GM19035 (cell line): ENCODE measurements around the gene LIPG.

ENCODE experiments used
- ATAC-seq: cut with Tn5 transposase; IDR thresholded peaks from one replicate; pipeline ENCODE4 v1.9.1; 2021; ENCODE audit not compliant: unreplicated experiment

Gene LIPG

DNA sequence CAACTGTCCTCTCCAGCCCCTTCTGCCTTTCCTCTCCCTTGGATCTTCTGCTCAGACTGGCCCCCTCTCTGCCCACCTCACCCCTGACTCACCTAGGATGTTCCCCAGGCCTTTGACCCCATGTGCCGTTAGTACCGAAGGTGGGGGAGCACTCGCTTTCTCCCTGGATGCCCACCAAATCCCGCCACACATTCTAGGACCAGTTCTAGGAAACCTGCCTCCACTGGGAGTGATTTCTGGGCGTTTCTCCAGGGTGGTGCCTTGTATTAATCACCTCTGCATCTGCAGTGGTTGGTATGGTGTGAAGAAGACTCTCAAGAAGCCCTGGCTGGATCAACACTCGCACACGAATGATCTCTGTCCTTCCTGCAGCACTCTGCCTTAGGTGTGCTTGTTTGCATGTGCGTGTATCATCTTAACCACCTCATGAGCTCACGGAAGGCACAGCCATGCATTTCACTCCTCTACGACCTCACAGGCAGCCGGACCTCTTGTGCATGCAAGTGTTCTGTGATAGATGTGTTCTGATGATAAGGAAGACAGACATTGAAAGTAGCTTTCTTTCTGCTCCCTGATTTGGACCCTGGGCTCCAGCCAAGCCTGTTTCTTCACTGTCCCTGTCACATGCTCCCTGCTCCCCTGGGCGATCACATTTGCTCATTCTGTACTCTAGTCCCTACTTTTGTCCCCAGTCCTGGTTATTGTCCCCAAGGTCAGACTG, 69.4 kb downstream of the LIPG start:
- no peak for ATAC-seq

DNA sequence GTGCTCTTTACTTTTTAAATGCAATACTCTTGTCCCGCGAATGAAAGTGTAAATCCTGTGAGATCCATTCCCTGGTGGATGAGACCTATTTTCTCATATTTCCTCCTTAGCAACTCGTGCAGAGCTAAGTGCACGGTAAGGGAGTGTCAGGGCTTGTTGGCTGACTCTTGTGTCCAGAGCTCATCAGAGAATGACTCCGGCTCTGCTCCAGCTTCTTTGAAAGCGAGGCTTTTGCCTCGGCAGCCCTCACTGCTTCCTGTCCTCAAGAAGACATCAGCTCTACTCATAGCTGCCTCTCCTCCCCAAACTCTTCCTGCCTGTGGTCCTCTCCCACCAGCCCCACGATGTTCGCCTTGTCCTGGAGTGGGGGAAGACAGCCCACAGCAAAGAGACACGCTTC, 70.7 kb downstream of the LIPG start:
- no peak for ATAC-seq

DNA sequence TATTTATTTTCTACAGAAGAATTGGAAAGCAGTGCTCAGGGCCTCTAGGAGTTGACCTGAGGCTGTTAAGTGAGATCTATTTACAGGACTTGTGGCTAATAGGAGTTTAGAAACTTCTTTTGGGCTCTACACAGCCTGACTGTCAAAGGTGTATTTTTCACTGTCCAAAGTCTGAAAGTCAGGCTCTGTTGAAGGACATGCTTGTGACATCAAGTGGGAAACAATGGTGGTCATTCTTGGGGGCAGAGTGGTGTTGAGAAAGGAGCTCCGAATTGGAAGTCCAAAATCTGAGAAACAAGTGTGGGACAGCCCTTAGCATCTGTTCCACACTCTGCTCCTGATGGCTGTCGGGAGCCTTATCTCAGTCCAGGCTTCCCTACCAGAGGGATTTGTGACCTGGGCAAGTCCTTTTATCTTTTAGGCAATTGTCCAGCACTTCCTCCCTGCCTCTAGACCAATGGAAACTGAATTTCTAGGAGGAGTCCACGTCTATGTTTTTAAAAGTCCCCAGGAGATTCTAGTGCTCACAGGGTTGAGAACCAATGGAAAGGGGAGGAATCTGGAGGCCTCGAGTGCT, 76.4 kb downstream of the LIPG start:
- ATAC-seq, result no peak

DNA sequence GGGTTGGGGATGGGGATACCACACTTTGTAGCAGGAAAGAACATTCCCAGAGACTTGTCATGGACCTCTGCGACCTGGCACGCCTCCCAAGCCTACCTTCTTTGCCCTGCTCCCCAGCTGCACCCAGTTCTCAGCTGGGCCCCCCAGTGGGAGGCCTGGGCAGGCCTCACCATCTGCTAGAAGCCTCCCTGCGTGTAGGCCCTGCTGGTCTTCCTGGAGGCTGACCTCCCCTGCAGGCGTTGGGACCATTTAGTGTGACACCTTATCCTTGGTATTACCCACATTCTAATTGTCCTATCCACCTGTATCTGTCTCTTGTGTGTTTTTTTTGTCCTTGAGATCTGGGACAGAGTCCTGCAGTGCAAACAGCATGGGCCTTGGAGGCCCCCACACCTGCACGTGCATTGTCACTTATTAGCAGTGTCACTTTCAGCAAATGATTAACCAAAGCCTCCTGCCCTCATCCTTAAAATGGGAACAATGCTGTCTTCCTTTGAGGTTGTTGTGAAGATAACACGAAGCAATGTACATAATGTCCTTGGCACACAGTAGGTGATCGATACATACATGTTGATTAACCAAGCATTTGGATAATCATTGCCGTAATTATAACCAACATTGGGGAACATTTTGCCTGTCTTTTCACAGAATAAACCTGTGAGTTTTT, 77.2 kb downstream of the LIPG start:
- no peak for ATAC-seq

DNA sequence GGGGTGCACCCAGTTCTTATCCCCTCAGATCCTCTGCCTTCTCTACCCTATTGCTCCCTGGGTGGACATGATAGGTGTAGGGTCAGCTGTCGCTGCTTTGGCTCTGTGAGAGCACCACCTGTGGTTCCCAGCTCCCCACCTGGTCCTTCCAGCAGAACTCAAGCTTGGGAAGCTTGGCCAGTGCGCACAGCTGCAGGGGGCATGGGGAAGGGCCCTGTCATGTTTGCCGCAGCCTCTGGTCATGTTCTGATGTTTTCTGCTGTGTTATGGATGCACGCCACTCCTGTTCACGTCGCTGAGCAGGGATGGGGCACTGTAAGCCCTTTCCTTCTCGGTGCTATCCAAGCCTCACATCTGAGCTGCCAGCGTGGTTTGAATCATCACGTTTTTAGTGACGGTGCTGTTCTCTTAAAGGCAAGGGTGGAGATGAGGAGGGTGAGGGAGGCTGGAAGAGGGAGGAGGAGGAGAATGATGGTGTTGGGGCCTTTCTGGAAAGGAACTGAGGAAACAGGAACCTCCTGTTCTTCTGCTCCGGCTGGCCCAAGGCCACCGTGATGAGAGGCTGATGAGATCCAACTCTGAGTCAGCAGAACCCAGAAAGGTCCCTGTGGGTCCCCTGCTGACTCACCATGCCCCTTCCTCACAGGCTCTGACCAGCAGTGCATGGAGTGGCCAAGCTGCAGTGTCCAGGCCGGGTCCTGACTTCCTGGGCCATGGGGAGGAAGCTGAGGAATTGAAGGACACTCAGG, 78.0 kb downstream of the LIPG start:
- no peak for ATAC-seq

DNA sequence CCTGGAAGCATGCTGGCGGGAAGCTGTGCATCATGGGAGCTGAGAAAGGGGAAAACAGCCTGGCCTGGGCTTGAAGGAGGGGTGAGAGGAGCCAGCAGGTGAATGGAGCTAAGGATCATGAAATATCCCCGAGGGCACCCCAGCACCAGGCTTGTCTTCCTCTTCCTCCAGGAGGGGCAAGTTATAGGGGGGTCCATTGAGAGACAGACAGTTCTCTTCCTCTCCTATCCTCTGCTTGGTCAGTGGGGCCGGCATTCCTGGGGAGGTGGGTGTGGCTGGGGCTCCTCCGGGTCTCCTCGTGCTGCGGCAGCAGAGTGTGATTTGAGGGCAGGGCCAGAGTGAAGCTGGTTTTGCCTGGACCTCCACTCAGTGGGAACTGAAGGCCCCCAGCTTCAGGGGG, 78.9 kb downstream of the LIPG start:
- no peak for ATAC-seq

GRCh38 chr18:49645196-49645595, 83.3 kb downstream of the LIPG start:
- ATAC-seq, result no peak

GRCh38 chr18:49645841-49646351, 84.0 kb downstream of the LIPG start:
- ATAC-seq, result no peak

DNA sequence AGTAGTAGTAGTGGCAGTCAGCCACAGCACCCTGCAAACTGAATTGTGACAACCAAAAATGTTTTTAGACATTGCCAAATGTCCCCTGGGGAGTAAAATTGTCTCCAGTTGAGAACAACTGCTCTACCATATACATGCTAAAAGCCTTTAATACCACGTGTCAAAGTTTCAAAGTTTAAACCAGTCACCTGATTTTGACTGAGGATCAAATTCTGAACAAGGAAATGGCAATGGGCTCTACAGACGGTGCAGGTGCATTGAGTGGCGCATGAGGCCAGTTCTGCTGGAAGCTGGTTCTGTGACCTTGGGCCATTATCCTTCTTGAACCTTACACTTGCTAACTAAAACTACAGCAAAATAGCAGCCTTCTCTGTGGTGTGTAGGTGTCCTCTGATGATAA, 85.0 kb downstream of the LIPG start:
- no peak for ATAC-seq

DNA sequence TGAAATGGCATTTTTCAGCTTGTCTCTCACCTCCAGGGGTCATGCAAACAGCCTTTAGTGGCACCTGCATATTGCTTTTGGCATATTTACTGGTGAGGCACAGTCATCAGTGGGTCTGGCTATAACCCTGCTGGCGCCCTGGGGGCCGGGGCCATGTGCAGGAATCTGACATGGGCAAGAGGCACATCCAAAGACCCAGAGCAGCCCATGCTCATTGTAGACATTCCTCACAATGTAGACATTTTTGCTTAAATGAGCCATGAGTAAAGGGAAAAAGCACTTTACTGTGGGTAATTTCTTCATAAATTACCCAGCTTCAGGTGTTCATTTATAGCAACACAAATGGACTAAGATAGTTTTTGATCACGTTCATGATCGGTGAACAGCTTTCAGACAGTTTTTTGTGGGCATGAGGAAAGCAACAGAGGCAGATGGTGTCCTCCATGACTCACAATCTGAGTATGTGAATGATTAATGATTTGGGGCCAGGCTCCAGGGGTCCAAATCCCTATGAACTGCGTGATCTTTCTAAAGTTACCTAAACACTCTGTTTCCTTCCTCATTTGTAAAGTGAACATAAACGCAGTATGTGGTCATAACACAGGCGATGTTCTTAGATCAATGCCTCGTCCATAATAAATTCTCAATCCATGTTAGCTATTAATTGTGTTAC, 85.8 kb downstream of the LIPG start:
- no peak for ATAC-seq

DNA sequence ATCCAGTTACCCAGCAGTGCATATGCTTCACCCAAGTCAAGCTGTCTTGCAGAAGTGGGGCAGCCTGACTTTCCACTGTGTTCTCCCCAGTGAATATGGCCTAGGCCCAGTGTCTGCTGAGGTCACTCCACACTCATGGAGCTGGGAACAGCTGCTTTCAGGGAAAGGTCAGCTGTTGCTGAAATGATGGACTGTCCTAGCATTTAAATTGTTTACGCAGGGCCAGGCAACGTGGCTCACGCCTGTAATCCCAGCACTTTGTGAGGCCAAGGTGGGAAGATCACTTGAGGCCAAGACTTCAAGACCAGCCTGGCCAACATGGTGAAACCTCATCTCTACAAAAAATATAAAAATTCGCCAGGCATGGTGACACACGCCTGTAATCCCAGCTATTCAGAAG, 86.5 kb downstream of the LIPG start:
- no peak for ATAC-seq
